HG03280 (cell line): ENCODE measurements around the gene MAGIX.
A peak's percentile ranks its signal among the peaks of the same experiment; 100 is the strongest.
"Not testable (repeated sequence)": the region's sequence is repeated elsewhere in the genome, so short reads cannot be mapped to it uniquely, and the experiment has no call there.

Experiments
- ATAC-seq: cut with Tn5 transposase; IDR thresholded peaks from one replicate; pipeline ENCODE4 v1.9.1; 2021; ENCODE audit warnings: mild to moderate bottlenecking, moderate library complexity; ENCODE audit not compliant: unreplicated experiment

MAGIX gene

DNA sequence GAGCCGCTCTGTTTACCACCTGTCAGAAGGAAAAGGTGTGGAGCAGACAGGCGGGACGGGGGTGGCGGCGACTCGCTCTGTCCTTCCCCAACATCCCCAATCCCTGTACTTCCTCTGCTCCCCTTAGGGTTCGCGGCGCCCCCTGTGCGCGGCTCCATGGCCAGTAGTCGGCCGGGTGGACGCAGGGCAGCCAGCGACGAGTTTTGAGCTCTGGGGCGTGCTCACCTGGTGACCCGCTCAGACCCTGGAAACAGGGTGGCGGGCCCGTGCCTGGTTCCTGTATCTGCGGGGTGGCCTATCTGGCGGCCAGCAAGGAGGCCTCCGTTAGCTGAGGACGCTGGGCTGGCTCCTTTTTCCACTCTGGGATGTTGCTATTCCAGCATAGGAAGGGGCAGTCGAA is 5.4 kb upstream of the MAGIX start:
- no peak for ATAC-seq

DNA sequence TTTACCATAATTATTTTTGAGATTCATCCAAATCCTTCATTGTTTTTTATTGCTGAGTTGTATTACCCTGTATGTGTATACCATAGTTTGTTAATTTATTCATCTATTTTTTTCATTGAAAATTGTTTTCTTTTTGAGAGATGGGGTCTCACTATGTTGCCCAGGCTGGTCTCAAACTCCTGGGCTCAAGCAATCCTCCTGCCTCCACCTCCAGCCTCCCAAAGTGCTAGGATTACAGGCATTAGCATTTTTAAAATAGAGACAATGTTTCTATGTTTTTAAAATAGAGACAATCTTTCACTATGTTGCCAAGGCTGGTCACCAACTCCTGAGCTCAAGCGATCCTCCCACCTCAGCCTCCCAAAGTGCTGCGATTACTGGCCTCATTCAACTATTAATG is 1.6 kb upstream of the MAGIX start:
- ATAC-seq = no peak

DNA sequence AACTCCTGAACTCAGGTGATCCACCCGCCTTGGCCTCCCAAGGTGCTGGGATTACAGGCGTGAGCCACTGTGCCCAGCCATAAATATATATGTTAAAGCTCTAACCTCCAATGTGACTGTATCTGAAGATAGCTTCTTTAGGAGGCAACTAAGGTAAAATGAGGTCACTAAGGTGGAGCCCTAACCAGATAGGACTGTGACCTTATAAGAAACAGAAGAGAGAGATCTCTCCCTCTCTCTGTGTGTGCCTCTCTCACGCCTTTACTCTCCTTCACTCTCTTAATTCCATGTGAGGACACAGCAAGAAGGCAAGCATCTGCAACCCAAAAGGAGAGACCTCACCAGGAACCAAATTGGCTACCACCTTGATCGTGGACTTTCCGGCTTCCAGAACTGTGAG is 926 bp upstream of the MAGIX start:
- ATAC-seq = no peak

DNA sequence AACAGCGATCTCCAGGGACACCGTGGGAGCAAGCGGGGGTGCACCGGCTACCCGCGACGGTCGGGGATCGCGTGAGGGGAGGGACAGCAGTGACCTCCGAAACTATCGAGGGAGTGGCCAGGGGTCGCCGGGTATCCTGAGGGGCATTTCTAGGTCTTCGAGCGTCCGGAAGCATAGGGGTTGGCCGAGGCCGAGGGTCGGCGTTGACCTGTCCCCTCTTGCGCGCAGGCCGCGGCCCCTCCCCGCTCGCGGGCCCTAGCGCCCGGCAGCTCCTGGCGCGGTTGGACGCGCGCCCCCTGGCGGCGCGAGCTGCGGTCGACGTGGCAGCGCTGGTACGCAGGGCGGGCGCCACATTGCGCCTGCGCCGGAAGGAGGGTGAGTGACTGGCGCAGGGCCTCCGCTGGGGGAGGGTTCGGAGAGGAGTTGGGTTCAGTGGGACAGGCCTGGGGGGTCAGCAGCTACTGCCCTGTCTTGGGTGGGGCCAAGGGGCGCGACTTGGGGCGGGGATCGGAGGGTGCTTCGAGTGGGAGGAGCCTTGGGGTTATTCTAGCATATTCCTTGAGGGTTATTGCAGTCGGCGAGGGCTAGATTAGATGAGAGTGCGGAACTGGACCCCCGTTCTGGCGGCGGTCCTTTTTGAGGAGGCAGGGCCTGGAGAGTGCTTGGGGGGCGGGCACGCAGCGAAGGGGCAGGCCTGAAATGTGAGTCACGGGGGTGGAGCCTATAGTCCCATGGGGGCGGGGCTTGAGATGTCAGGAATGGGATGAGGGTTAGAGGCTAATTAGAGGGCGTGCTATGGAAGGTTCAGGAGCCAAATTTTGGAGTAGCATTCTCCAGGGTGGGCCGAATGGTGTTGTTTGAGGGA is 1.2 kb downstream of the MAGIX start:
- ATAC-seq = peak; percentile 68

DNA sequence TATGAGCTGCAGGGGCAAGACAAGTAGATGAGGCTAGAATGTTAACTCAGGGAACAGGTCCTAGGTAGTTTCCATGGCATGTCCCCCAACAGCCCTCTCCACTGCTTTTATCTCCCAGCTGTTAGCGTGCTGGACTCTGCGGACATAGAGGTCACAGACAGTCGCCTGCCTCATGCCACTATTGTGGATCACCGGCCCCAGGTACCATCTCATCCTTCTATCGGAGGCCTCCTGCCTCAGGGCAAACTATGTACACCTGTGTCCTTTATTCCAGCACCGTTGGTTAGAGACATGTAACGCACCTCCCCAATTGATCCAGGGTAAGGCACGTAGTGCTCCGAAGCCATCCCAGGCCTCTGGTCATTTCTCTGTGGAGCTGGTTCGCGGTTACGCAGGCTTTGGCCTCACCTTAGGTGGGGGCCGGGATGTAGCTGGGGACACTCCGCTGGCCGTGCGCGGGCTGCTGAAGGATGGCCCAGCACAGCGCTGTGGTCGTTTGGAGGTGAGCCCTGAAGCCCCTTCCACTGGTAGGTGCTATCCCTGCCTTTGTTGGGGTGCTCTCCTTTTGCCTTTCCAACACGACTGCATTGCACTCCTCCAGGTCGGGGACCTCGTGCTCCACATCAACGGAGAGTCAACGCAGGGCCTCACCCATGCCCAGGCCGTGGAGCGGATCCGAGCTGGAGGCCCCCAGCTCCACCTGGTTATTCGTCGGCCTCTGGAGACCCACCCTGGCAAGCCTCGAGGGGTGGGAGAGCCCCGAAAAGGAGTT is 2.2 kb downstream of the MAGIX start:
- no peak for ATAC-seq

DNA sequence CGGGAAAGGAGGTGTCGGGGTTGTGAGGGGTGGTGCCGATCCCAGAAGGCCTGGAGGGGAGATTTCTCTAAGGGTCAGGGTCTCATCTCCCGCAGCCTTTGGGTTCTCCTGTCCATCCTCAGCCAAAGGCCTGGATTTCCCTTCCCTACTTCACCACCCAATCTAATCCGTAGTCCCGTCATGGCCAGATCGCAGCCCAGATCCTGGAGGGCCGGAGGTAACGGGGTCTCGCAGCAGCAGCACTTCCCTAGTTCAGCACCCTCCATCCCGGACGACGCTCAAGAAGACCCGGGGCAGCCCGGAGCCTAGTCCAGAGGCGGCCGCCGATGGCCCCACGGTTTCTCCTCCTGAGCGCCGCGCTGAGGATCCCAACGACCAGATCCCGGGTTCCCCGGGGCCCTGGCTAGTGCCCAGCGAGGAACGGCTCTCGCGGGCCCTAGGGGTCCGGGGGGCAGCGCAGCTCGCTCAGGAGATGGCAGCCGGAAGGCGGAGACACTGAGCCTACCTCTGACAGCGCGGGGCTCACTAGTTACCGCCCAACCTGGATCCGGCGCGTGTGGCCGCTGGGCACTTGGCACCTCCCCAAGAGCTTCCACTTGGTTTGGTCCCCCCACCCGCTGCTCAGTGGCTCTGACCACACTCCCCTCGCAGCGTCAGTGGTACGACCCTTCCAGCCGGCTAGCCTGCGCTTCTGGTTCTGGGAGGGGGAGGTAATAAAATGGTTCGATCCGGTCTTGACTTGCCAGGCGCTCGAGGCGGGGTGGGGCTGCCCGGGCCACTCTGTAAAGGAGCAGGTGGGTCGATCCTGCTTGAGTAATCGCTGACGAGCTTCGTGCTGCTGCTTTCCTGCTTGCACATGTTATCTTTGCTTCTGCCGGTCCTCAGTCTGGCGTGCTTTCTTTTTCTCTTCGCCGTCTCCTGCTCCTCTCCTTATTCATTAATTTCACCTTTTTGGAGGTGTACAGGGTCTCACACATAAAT is 3.6 kb downstream of the MAGIX start:
- peak; percentile 43 for ATAC-seq

DNA sequence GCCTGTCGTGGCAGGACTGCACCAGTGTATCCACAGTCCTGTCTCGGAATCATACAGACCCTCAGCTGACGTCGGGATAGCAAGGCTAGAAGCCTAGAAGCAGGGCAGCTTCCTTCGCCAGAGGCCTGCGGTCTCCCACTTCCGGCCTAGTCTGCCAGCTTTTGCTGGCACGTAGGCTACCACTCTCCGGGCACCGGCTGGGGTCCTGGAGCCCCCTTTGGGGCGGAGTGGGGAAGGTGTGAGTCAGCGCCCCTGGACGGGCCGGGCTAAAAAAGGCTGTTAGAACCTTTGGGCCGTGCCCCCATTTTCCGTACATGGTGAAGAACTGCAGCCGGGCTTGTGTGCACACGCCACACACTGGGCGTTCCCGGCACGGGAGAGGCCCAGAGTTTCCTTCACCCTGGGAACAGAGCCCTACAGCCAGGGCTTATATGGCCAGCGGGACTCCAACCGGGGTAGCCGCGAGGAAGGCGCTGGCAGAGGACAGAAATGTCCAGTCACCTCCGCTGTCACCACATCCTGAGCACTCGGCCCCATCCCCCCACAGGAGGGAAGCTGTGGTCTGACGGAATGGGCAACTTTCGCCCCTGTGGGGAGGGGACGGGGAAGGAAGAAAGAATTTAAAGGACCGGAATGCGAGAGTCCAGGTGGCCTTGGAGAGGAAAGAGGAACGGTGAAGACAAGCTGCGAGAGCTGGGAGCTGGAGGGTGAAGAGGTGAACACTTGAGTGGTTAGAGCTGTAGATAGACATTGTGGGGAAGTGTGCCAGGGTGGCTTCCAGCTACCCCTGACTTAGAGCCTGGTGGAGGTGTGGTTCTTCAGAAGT is 4.6 kb downstream of the MAGIX start:
- ATAC-seq = peak; percentile 9

DNA sequence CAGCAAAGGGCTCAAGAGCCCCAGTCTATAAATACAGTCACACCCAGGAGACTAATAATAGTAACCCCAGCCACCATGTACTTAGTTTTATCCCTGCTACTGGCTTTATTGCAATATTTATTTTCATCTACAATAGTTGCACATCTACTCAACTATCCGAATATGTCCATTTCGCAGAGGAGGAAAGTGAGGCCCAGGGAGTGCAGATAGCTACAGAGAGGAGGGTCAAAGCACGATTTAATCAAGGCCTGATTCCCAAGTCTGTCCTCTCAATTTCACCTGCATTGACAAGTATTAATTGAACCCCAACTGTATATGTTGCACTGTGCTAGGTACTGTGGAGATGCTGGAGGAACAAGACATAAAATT is 5.2 kb downstream of the MAGIX start:
- ATAC-seq = no peak

DNA sequence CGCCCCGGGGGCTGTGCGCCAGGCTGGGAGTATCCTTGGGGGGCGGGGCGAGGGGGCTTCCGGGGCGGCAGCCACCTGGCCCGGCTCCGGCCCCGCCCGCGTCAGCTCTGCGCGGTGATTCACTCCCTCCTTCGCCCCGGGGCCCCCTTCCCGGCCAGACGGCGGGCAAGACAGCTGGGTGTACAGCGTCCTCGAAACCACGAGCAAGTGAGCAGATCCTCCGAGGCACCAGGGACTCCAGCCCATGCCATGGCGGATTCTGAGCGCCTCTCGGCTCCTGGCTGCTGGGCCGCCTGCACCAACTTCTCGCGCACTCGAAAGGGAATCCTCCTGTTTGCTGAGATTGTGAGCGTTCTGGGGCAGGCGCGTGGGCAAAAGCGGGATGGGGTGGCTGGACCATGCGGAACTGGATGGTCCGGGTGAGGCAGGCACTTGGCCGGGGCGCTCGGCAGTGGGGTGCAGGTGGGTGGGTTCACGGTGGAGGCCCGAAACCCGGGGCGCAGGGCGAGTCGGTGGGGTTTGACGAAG is 9.3 kb downstream of the MAGIX start, which contains the start of gene PLP2:
Gene PLP2 (plus strand): TSS at position 147 of the 528 bp plus-strand sequence. CDS start 103 bp downstream, at position 250.
- peak; percentile 37 for ATAC-seq

DNA sequence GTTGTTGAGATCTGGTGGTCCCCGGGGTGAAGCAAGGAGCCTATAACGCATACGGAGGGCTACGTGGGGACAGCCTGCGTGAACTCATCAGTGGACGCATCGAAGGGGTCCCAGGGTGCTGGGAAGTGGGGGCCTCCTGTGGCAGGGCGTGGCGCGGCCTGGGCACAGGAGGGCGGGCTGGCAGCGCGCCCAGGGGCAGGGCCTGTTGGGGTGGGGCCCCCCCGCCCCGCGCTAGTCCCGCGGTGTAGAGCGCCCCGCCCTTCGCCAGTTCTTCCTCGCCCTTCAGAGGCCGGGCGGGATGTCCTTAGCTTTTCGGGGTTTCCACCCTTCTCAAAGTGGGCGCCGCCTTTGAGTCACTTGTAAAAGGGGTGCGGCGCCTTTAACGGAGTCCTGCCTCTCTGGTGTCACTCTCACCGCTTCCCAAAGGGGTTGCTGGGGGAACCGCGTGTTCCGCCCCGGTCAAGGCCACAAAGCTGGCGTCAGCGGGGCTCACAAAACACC is 9.8 kb downstream of the MAGIX start:
- ATAC-seq = peak; percentile 71

DNA sequence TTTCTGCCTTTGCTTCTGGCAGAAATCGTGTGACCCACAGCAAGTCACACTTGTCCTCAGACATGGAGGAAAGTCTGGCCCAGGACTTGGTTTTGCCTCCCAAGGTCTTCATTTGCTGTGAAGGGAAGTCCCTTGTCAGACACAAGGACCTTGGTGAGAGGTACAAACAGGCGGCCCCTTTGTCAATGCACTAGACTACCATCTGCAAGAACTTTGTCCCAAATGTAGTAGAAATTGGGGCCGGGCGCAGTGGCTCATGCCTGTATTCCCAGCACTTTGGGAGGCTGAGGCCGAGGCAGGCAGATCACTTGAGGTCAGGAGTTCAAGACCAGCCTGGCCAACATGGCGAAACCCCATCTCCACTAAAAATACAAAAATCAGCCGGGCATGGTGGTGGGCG is 11.0 kb downstream of the MAGIX start:
- not testable (repeated sequence) for ATAC-seq

DNA sequence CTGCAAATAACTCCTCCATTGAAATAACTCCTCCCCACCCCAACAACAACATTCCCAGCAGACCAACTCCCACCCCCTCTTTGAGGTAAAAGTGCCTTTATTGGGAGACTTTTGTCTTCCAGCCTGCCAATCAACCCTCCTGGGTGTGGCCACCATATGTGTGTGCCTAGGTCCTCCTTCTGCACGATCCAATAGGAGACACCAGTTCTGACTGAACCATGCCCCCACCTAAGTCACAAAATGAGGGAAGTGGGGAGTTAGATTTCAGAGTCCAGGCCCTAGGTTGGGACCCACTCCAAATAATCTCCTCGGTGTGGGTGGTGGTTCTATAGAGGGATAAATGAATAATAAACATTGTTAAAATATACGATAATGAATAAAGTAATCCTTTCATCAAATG is 12.2 kb downstream of the MAGIX start:
- ATAC-seq = no peak

DNA sequence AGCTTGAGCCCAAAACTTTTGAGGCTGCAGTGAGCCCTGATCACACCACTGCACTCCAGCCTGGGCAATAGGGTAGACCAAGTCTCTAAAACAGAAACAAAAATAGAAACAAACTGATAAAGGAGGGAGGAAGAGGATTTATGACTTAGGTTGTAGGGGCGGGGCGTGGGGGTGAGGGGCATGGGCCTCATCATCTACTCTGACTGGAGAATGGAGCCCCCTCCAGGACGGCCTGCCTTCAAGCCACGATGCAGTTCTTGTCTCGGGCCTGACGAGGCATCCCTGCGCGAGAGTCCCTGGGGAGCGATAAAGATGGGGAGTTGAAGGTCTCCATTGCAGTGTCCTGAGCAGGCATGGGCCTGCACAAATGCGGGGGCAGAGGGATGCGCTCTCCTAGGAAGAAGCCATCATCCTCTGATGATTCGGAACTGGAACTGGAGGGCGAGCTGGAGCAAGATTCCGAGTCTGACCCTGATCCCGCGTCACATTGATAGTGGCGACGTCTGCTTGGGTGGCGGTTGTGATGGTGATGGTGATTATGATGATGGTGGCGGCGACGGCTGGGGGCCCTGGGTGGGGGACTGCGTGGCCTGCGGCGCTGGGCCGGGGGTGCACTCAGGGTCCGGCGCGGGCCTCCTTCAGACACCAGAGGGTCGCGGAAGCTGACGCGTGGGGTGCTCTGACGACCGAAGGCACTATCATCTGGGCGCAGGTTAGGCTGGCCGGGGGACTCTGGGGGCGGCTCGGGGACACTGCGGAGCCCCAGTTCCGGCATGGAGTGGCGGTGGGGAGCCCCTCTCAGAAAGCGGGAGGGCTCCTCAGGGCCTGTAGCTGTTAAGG is 13.1 kb downstream of the MAGIX start:
- no peak for ATAC-seq

DNA sequence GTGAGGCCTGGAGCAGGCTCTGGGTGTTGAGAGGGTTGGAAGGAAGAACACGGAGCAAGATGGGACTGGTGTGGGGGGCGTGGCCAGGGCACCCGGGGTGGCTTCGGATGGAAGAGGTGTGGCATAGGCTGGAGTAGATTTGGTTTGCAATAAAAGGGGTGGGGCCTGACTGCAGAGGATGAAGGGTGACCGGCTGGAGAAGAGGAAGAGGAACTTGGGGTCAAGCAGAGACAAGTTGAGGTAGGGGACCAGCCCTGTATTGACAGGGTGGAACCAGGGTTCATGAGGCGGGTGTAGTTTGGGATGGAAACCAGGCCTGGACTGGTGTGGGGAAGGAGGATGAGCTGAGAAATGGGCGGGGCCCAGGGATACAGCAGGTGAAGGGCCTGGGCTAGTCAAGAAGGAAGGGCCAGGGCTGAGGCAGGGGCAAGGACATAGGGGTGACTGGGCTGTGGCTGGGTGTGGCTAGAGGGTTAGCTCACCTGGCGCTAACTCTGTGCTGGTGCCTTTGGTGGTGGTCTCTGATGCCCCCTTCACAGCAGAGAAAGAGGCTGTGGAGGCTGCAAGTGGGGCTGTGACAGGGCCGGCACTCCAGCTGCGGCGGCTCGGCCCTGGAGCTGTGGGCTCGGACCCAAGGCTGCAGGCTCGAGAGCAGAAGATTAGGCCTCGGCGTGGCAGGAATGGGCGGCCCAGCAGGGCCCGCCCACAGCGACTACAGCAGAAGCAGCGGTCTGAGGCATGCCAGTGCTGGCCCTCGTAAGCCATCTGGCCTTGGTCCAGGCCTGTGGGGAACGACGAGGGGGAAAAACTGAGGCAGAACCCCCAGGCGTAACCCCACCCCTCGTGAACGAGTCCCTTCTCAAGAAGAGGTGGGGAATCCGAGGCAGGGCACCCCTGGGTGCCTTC is 14.1 kb downstream of the MAGIX start:
- no peak for ATAC-seq

DNA sequence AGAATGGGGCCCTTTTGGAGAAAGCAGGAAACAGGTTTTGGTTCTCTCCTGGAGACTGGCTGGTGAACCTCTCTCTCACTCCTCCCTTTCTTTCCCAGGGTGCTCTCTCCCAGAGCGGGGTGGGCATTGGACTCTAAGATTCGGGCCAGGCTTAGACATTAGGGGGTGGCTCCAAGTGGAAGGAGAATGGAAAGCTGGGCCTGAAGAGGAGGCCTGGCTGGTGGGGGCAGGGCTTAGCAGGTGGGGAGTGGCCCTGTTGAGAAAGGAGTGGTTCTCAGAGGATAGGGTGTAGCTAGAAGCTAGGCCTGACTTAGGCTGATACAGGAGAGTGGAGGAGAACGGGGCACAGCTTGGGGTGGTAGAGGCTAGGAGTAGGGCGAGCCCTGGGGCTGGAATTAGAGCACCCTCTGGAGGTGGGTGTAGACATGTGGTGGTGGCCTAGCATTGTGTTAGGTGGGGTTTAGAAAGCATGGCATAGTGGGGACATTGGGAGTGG is 14.8 kb downstream of the MAGIX start:
- ATAC-seq = no peak

DNA sequence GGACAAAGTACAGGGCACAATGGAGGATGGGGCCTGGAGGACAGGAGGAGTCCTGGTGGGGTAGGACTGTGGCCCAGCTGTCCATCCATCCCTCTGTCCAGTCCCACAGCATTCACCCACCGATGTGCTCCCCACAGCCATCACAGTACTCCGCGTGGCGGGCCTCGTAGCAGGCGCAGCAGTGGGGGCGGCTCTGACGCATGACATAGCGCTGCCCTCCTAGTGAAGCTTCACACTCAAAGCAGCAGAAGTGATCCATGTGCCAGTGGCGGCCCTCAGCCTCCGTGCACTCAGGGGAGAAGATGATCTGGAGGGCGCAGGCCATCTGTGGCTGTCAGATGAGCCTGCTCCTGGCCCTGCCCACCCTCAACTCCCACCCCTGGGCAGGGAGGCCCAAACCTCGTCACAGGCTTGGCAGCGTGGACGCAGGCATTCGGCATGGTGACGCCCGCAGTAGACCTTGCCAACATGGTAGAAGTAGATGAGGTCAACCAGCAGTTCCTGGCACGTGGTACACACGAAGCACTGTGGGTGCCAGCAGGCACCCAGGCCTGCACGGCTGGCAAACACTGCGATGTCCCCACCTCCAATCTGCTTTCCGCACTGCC is 15.4 kb downstream of the MAGIX start:
- ATAC-seq = no peak

DNA sequence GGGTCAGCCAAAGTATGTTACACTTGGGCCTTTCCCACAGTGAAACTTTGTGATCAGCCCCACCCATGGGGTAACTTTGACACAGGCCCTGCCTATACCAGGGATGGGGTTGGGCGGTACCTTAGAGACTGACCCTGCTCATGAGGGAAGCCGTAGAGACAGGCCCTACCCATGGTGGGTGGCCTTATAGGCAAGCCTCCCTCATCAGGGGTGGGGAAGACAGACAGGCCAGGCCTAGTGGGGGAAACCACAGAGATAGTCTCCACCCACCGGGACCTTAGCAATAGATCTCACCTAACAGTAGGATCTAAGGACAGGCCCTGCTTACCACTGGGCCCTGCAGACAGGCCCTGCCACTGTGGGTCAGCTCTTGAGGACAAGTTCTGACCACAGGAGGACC is 16.0 kb downstream of the MAGIX start:
- ATAC-seq = no peak
